Measurements from ENCODE around the gene MPEG1.

Gene MPEG1

GRCh38 chr11:59185386-59185945, 27.3 kb downstream of the MPEG1 start:
- TF ChIP-seq, protein P1, sequence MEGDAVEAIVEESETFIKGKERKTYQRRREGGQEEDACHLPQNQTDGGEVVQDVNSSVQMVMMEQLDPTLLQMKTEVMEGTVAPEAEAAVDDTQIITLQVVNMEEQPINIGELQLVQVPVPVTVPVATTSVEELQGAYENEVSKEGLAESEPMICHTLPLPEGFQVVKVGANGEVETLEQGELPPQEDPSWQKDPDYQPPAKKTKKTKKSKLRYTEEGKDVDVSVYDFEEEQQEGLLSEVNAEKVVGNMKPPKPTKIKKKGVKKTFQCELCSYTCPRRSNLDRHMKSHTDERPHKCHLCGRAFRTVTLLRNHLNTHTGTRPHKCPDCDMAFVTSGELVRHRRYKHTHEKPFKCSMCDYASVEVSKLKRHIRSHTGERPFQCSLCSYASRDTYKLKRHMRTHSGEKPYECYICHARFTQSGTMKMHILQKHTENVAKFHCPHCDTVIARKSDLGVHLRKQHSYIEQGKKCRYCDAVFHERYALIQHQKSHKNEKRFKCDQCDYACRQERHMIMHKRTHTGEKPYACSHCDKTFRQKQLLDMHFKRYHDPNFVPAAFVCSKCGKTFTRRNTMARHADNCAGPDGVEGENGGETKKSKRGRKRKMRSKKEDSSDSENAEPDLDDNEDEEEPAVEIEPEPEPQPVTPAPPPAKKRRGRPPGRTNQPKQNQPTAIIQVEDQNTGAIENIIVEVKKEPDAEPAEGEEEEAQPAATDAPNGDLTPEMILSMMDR (IDR thresholded peaks at IDR 0.05; ENCODE audit: low read length): no peak
- no peak for TF ChIP-seq EZH2 (optimal IDR thresholded peaks at IDR 0.05; ENCODE audit: low read depth, low read length)
- no peak for DNase-seq
- no peaks in the 10 kb centered on the region for H3K9me2 ChIP-seq (replicated peaks; ENCODE audit: insufficient read depth, low read length)
- H4K20me1 ChIP-seq (ENCODE audit: insufficient read depth, low read length): no peaks in the 10 kb centered on the region
- no peaks in the 10 kb centered on the region for H3K9me3 ChIP-seq (replicated peaks; ENCODE audit: insufficient read depth, low read length)
- H3K27ac ChIP-seq (ENCODE audit: low read length): no peak overlapping the region
- no peak overlapping the region for H3K9ac ChIP-seq (ENCODE audit: low read length)
- H3K36me3 ChIP-seq (replicated peaks; ENCODE audit: insufficient read depth, low read length): no peaks in the 10 kb centered on the region
- no peaks in the 10 kb centered on the region for H3F3A ChIP-seq (ENCODE audit: insufficient read depth, low read length)
- no peak overlapping the region for H2AFZ ChIP-seq (ENCODE audit: low read length)
- H3K79me2 ChIP-seq (ENCODE audit: low read length): no peaks in the 10 kb centered on the region
- no peaks in the 10 kb centered on the region for H3K27me3 ChIP-seq (replicated peaks; ENCODE audit: insufficient read depth, low read length)
- H3K4me2 ChIP-seq (ENCODE audit: low read depth, low read length): no peak overlapping the region
- no peaks in the 10 kb centered on the region for H3K4me1 ChIP-seq (ENCODE audit: low read length)
- H3K4me3 ChIP-seq (ENCODE audit: low read length): no peak overlapping the region

DNA sequence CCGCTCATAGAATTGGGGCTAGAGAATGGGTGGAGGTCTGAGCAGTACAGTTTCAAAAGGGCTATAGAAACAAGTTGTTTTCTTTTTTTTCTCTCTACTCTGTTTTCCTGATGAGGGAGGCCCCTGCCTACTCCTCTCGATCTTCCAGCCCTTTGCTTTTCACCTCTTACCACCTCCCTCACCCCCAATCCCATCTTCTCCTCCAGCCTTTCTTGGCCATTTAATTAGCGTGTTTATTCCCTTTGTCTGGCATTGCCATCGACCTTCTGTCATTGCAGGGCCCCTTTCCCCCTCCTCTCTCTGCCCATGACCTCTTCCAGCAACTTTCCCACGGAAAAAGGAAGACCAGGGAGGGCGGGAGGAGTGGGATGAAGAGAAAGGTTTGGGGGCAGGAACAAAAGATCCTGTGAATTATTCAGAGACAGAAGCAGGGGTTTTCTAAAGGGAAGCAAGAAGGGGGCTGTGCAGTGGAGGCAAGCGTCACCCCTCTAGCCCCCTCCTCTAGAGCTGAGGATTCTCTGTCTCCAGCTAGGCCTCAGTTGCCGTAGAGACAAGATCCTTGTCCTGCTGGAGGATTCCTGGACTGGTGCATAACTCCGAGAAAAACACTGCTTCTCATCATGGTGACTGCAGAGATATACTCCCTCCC, 27.9 kb downstream of the MPEG1 start:
- Histone ChIP-seq H3K27me3 (replicated peaks; ENCODE audit: insufficient read depth, low read length) (no peaks in the 10 kb centered on the region), H3K9me2 (replicated peaks; ENCODE audit: insufficient read depth, low read length) (no peaks in the 10 kb centered on the region), H3K4me2 (ENCODE audit: low read depth, low read length) (no peak overlapping the region), H3K4me1 (ENCODE audit: low read length) (no peaks in the 10 kb centered on the region), H3K27ac (ENCODE audit: low read length) (no peak overlapping the region), H3K79me2 (ENCODE audit: low read length) (no peaks in the 10 kb centered on the region), H2AFZ (ENCODE audit: low read length) (no peak overlapping the region), H4K20me1 (ENCODE audit: insufficient read depth, low read length) (no peaks in the 10 kb centered on the region), H3K4me3 (ENCODE audit: low read length) (no peak overlapping the region), H3K9me3 (replicated peaks; ENCODE audit: insufficient read depth, low read length) (no peaks in the 10 kb centered on the region), H3F3A (ENCODE audit: insufficient read depth, low read length) (no peaks in the 10 kb centered on the region), H3K9ac (ENCODE audit: low read length) (no peak overlapping the region), H3K36me3 (replicated peaks; ENCODE audit: insufficient read depth, low read length) (no peaks in the 10 kb centered on the region)
- DNase-seq: no peak
- TF ChIP-seq EZH2phosphoT487 (IDR thresholded peaks at IDR 0.05; ENCODE audit: low read length): no peak
- TF ChIP-seq EZH2 (optimal IDR thresholded peaks at IDR 0.05; ENCODE audit: low read depth, low read length): no peak
- TF ChIP-seq, protein P1 (IDR thresholded peaks at IDR 0.05; ENCODE audit: low read length): no peak

- no peak overlapping the region for H2AFZ ChIP-seq (ENCODE audit: low read length)
- H4K20me1 ChIP-seq (ENCODE audit: insufficient read depth, low read length): no peaks in the 10 kb centered on the region
- H3K36me3 ChIP-seq (replicated peaks; ENCODE audit: insufficient read depth, low read length): no peaks in the 10 kb centered on the region
- TF ChIP-seq EZH2phosphoT487 (IDR thresholded peaks at IDR 0.05; ENCODE audit: low read length) (no peak), EZH2 (optimal IDR thresholded peaks at IDR 0.05; ENCODE audit: low read depth, low read length) (no peak)
- TF ChIP-seq, protein P1 (IDR thresholded peaks at IDR 0.05; ENCODE audit: low read length): no peak
- H3K27me3 ChIP-seq (replicated peaks; ENCODE audit: insufficient read depth, low read length): no peaks in the 10 kb centered on the region
- no peaks in the 10 kb centered on the region for H3F3A ChIP-seq (ENCODE audit: insufficient read depth, low read length)
- no peaks in the 10 kb centered on the region for H3K79me2 ChIP-seq (ENCODE audit: low read length)
- H3K4me1 ChIP-seq (ENCODE audit: low read length): no peaks in the 10 kb centered on the region
- H3K9me3 ChIP-seq (replicated peaks; ENCODE audit: insufficient read depth, low read length): no peaks in the 10 kb centered on the region
- no peak for DNase-seq
- no peak overlapping the region for H3K27ac ChIP-seq (ENCODE audit: low read length)
- H3K9ac ChIP-seq (ENCODE audit: low read length): no peak overlapping the region
- no peak overlapping the region for H3K4me2 ChIP-seq (ENCODE audit: low read depth, low read length)
- H3K9me2 ChIP-seq (replicated peaks; ENCODE audit: insufficient read depth, low read length): no peaks in the 10 kb centered on the region
- H3K4me3 ChIP-seq (ENCODE audit: low read length): no peak overlapping the region
These were observed 29.0 kb downstream of the MPEG1 start for GRCh38 chr11:59183771-59184170.

Measured in MM.1S (cell line).